Measurements from ENCODE around the gene ANKRD52.

DNA sequence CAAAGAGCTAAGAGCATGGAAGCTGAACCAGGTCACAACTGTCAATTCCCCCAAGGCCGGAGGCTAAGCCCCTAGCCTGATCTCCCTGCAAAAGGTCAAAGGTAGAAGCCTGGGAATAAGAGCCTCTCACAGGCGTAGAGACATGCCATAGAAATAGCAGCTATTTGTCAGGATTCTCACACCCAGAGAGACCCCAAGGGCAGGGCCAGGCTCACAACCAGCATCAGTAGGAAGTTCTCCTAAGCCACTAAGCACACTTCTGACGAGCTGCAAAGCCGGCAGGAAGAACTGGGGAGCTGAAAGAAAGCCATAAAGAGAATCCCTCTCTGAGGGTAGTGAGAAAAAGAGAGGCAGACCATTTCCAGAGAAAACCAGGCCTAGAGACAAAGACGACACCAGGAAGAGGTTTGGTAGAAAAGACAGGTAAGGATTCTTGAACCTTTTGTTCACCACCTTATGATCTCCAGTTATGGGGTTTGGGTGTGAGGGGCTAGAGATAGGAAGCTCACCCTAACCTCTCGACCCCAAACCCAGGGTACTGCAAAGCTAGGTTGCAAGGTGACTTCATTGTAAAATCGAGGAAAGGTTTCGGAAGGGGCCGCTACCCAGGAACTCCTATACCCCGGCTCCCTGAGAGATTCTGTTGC, 69.9 kb downstream of the ANKRD52 start:
- TF ChIP-seq, protein P1, sequence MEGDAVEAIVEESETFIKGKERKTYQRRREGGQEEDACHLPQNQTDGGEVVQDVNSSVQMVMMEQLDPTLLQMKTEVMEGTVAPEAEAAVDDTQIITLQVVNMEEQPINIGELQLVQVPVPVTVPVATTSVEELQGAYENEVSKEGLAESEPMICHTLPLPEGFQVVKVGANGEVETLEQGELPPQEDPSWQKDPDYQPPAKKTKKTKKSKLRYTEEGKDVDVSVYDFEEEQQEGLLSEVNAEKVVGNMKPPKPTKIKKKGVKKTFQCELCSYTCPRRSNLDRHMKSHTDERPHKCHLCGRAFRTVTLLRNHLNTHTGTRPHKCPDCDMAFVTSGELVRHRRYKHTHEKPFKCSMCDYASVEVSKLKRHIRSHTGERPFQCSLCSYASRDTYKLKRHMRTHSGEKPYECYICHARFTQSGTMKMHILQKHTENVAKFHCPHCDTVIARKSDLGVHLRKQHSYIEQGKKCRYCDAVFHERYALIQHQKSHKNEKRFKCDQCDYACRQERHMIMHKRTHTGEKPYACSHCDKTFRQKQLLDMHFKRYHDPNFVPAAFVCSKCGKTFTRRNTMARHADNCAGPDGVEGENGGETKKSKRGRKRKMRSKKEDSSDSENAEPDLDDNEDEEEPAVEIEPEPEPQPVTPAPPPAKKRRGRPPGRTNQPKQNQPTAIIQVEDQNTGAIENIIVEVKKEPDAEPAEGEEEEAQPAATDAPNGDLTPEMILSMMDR (IDR thresholded peaks at IDR 0.05): no peak
- TF ChIP-seq POLR2AphosphoS5 (IDR thresholded peaks at IDR 0.05) (no peak), POLR2A (IDR thresholded peaks at IDR 0.05) (no peak)
